Measurements from ENCODE around the gene VPS45.

DNA sequence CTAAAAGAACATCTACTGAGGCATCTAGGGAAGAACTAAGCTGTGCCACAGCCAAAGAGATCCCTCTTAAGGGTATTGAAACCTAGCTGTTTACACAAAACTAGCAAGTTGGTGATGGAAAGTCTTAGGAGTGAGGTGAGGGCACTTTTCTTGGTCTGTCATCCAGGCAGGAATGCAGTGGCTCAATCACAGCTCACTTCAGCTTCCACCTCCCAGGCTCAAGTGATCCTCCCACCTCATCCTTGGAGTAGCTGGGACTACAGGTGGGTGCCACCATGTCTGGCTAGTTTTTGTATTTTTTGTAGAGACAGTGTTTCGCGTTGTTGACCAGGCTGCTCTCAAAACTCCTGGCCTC is 84.6 kb downstream of the VPS45 start:
- TF ChIP-seq POLR2A (IDR thresholded peaks at IDR 0.05; ENCODE audit: low read length) (no peak), GATA1 (IDR thresholded peaks at IDR 0.05; ENCODE audit: low read depth, low read length) (no peak)

All from erythroblast (primary cell).